ENCODE results near the gene GCNA. TPM values are rescaled to one million over a fixed set of nuclear protein-coding genes. Genes with fewer than 3 reads are reported as not detected.

GCNA gene
- total and polyA plus RNA-seq, 2 donors (not counting 1 experiment from before 2014, with no cell fraction given), result 0.74 to 2.3 TPM

GRCh38 chrX:71546879-71547278 is 31.4 kb upstream of the GCNA start:
- peaks cover 43% of the 10 kb centered on the region for H3K79me2 ChIP-seq (ENCODE audit: control insufficient read depth, insufficient read depth, low read length)
- H3K4me3 ChIP-seq (replicated peaks in 1 of 4; ENCODE audit: control extremely low read depth in 1 of 4, insufficient read depth in 1 of 4, low read depth in 3 of 4, low read length in 4 of 4), result no peak overlapping the region
- no peak overlapping the region for H3K27ac ChIP-seq (ENCODE audit: insufficient read depth, low read length)
- H3K9ac ChIP-seq (ENCODE audit: insufficient read depth, low read length), result no peak overlapping the region
- no peak overlapping the region for H2AFZ ChIP-seq (ENCODE audit: low read length)
- H3K9me3 ChIP-seq (ENCODE audit: control insufficient read depth, insufficient read depth, low read depth, low read length), result no peaks in the 10 kb centered on the region
- DNase-seq (ENCODE audit: low read depth in 2 of 2), result no peak
- H3K4me1 ChIP-seq (ENCODE audit: control insufficient read depth, extremely low read depth, insufficient read depth, low read length), result peaks cover 3% of the 10 kb centered on the region
- H3K36me3 ChIP-seq (ENCODE audit: control insufficient read depth, insufficient read depth, low read length), result peaks cover 5% of the 10 kb centered on the region
- no peak for TF ChIP-seq EZH2 (IDR thresholded peaks at IDR 0.05; ENCODE audit: low read length, missing control alignments)
- TF ChIP-seq, protein P1, sequence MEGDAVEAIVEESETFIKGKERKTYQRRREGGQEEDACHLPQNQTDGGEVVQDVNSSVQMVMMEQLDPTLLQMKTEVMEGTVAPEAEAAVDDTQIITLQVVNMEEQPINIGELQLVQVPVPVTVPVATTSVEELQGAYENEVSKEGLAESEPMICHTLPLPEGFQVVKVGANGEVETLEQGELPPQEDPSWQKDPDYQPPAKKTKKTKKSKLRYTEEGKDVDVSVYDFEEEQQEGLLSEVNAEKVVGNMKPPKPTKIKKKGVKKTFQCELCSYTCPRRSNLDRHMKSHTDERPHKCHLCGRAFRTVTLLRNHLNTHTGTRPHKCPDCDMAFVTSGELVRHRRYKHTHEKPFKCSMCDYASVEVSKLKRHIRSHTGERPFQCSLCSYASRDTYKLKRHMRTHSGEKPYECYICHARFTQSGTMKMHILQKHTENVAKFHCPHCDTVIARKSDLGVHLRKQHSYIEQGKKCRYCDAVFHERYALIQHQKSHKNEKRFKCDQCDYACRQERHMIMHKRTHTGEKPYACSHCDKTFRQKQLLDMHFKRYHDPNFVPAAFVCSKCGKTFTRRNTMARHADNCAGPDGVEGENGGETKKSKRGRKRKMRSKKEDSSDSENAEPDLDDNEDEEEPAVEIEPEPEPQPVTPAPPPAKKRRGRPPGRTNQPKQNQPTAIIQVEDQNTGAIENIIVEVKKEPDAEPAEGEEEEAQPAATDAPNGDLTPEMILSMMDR (conservative IDR thresholded peaks at IDR 0.05 in 1 of 2, IDR thresholded peaks at IDR 0.05 in 1 of 2; ENCODE audit: low read depth in 1 of 2, low read length in 2 of 2), result no peak
- no peak overlapping the region for H3K4me2 ChIP-seq (ENCODE audit: extremely low read depth, insufficient read depth, low read length)
- no peaks in the 10 kb centered on the region for H3K27me3 ChIP-seq (ENCODE audit: control insufficient read depth, insufficient read depth, low read length)
- H4K20me1 ChIP-seq (ENCODE audit: control insufficient read depth, extremely low read depth, insufficient read depth, low read length), result peaks cover 8% of the 10 kb centered on the region

- Histone ChIP-seq H3K4me3 (replicated peaks in 1 of 4; ENCODE audit: control extremely low read depth in 1 of 4, insufficient read depth in 1 of 4, low read depth in 3 of 4, low read length in 4 of 4) (no peak overlapping the region), H3K79me2 (ENCODE audit: control insufficient read depth, insufficient read depth, low read length) (peaks cover 39% of the 10 kb centered on the region), H3K9me3 (ENCODE audit: control insufficient read depth, insufficient read depth, low read depth, low read length) (no peaks in the 10 kb centered on the region), H3K4me1 (ENCODE audit: control insufficient read depth, extremely low read depth, insufficient read depth, low read length) (peaks cover 3% of the 10 kb centered on the region), H3K4me2 (ENCODE audit: extremely low read depth, insufficient read depth, low read length) (no peak overlapping the region), H2AFZ (ENCODE audit: low read length) (no peak overlapping the region), H3K27ac (ENCODE audit: insufficient read depth, low read length) (no peak overlapping the region), H3K36me3 (ENCODE audit: control insufficient read depth, insufficient read depth, low read length) (peaks cover 5% of the 10 kb centered on the region), H4K20me1 (ENCODE audit: control insufficient read depth, extremely low read depth, insufficient read depth, low read length) (peaks cover 4% of the 10 kb centered on the region), H3K27me3 (ENCODE audit: control insufficient read depth, insufficient read depth, low read length) (no peaks in the 10 kb centered on the region), H3K9ac (ENCODE audit: insufficient read depth, low read length) (no peak overlapping the region)
- no peak for DNase-seq (ENCODE audit: low read depth in 2 of 2)
- TF ChIP-seq, protein P1 (conservative IDR thresholded peaks at IDR 0.05 in 1 of 2, IDR thresholded peaks at IDR 0.05 in 1 of 2; ENCODE audit: low read depth in 1 of 2, low read length in 2 of 2), result no peak
- TF ChIP-seq EZH2 (IDR thresholded peaks at IDR 0.05; ENCODE audit: low read length, missing control alignments), result no peak
Measured at GRCh38 chrX:71547339-71547738, 30.9 kb upstream of the GCNA start.

GRCh38 chrX:71549986-71550385 is 28.3 kb upstream of the GCNA start:
- no peak overlapping the region for H2AFZ ChIP-seq (ENCODE audit: low read length)

More at GRCh38 chrX:71549986-71550385, 28.3 kb upstream of the GCNA start:
- H3K27me3 ChIP-seq (ENCODE audit: control insufficient read depth, insufficient read depth, low read length), result no peaks in the 10 kb centered on the region
- no peaks in the 10 kb centered on the region for H3K9me3 ChIP-seq (ENCODE audit: control insufficient read depth, insufficient read depth, low read depth, low read length)
- H3K4me2 ChIP-seq (ENCODE audit: extremely low read depth, insufficient read depth, low read length), result no peak overlapping the region
- H3K9ac ChIP-seq (ENCODE audit: insufficient read depth, low read length), result no peak overlapping the region
- H3K27ac ChIP-seq (ENCODE audit: insufficient read depth, low read length), result no peak overlapping the region
- no peaks in the 10 kb centered on the region for H4K20me1 ChIP-seq (ENCODE audit: control insufficient read depth, extremely low read depth, insufficient read depth, low read length)
- no peak for DNase-seq (ENCODE audit: low read depth in 2 of 2)
- H3K79me2 ChIP-seq (ENCODE audit: control insufficient read depth, insufficient read depth, low read length), result peaks cover 21% of the 10 kb centered on the region
- peaks cover 5% of the 10 kb centered on the region for H3K36me3 ChIP-seq (ENCODE audit: control insufficient read depth, insufficient read depth, low read length)
- no peak overlapping the region for H3K4me3 ChIP-seq (replicated peaks in 1 of 4; ENCODE audit: control extremely low read depth in 1 of 4, insufficient read depth in 1 of 4, low read depth in 3 of 4, low read length in 4 of 4)
- H3K4me1 ChIP-seq (ENCODE audit: control insufficient read depth, extremely low read depth, insufficient read depth, low read length), result no peaks in the 10 kb centered on the region
- TF ChIP-seq EZH2 (IDR thresholded peaks at IDR 0.05; ENCODE audit: low read length, missing control alignments), result no peak
- TF ChIP-seq, protein P1 (conservative IDR thresholded peaks at IDR 0.05 in 1 of 2, IDR thresholded peaks at IDR 0.05 in 1 of 2; ENCODE audit: low read depth in 1 of 2, low read length in 2 of 2), result no peak
